ENCODE data around the gene ANK2. TPM values are rescaled to one million over a fixed set of nuclear protein-coding genes. Genes with fewer than 3 reads are reported as not detected.

ANK2 gene
- total and polyA plus RNA-seq, 4 donors, result 0.32 to 2.2 (median 1.0) TPM

DNA sequence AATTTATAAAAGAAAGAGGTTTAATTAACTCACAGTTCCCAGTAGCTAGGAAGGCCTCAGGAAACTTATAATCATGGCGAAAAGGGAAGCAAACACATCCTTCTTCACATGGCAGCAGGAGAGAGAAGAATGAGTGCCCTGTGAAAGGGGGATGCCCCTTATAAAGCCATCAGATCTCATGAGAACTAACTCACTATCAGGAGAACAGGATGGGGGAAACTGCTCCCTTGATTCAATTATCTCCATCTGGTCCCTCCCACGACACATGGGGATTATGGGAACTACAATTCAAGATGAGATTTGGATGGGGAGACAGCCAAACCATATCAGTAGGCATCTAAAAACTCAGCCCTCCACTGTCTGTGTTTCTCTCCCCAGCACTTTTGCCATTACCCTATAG is 22.4 kb downstream of the ANK2 start:
- TF ChIP-seq HNF4A (conservative IDR thresholded peaks at IDR 0.05) (no peak), YY1 (IDR thresholded peaks at IDR 0.05) (no peak)
- TF ChIP-seq, protein P1, sequence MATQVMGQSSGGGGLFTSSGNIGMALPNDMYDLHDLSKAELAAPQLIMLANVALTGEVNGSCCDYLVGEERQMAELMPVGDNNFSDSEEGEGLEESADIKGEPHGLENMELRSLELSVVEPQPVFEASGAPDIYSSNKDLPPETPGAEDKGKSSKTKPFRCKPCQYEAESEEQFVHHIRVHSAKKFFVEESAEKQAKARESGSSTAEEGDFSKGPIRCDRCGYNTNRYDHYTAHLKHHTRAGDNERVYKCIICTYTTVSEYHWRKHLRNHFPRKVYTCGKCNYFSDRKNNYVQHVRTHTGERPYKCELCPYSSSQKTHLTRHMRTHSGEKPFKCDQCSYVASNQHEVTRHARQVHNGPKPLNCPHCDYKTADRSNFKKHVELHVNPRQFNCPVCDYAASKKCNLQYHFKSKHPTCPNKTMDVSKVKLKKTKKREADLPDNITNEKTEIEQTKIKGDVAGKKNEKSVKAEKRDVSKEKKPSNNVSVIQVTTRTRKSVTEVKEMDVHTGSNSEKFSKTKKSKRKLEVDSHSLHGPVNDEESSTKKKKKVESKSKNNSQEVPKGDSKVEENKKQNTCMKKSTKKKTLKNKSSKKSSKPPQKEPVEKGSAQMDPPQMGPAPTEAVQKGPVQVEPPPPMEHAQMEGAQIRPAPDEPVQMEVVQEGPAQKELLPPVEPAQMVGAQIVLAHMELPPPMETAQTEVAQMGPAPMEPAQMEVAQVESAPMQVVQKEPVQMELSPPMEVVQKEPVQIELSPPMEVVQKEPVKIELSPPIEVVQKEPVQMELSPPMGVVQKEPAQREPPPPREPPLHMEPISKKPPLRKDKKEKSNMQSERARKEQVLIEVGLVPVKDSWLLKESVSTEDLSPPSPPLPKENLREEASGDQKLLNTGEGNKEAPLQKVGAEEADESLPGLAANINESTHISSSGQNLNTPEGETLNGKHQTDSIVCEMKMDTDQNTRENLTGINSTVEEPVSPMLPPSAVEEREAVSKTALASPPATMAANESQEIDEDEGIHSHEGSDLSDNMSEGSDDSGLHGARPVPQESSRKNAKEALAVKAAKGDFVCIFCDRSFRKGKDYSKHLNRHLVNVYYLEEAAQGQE (IDR thresholded peaks at IDR 0.05), result no peak
- no peaks in the 10 kb centered on the region for H3K27me3 ChIP-seq (ENCODE audit: control insufficient read depth in 4 of 4, insufficient read depth in 4 of 4, low read length in 3 of 4)
- no peak overlapping the region for H3K27ac ChIP-seq (ENCODE audit: low read depth in 1 of 2, low read length in 2 of 2)
- H3K9ac ChIP-seq (ENCODE audit: low read depth in 1 of 2, low read length in 2 of 2), result no peak overlapping the region
- H3K4me1 ChIP-seq (ENCODE audit: control insufficient read depth in 4 of 4, insufficient read depth in 4 of 4, low read length in 3 of 4), result peaks cover 0 to 5% (median 0%) of the 10 kb centered on the region in 4 donors
- DNase-seq (ENCODE audit: low spot score), result no peak
- no peak overlapping the region for H3K4me3 ChIP-seq (ENCODE audit: low read depth in 1 of 3, low read length in 3 of 3)
- H3K9me3 ChIP-seq (ENCODE audit: control insufficient read depth in 4 of 4, low read length in 3 of 4), result no peaks in the 10 kb centered on the region
- no peaks in the 10 kb centered on the region for H3K36me3 ChIP-seq (ENCODE audit: control insufficient read depth in 4 of 4, insufficient read depth in 3 of 4, low read depth in 1 of 4, low read length in 3 of 4)
- WGBS, result 88% methylated on average over 2 of the region's 2 CpGs

- TF ChIP-seq TAF1 (conservative IDR thresholded peaks at IDR 0.05) (no peak), RXRA (IDR thresholded peaks at IDR 0.05) (no peak), FOXA2 (IDR thresholded peaks at IDR 0.05) (no peak)
- 93% methylated on average over 9 of the region's 9 CpGs for WGBS
- no peaks in the 10 kb centered on the region for H3K9me3 ChIP-seq (ENCODE audit: control insufficient read depth in 4 of 4, low read length in 3 of 4)
- H3K4me1 ChIP-seq (ENCODE audit: control insufficient read depth in 4 of 4, insufficient read depth in 4 of 4, low read length in 3 of 4), result peaks cover 0 to 5% (median 0%) of the 10 kb centered on the region in 4 donors
- no peak overlapping the region for H3K27ac ChIP-seq (ENCODE audit: low read depth in 1 of 2, low read length in 2 of 2)
- H3K27me3 ChIP-seq (ENCODE audit: control insufficient read depth in 4 of 4, insufficient read depth in 4 of 4, low read length in 3 of 4), result no peaks in the 10 kb centered on the region
- DNase-seq (ENCODE audit: low spot score), result no peak
- no peak overlapping the region for H3K9ac ChIP-seq (ENCODE audit: low read depth in 1 of 2, low read length in 2 of 2)
- H3K36me3 ChIP-seq (ENCODE audit: control insufficient read depth in 4 of 4, insufficient read depth in 3 of 4, low read depth in 1 of 4, low read length in 3 of 4), result no peaks in the 10 kb centered on the region
- no peak overlapping the region for H3K4me3 ChIP-seq (ENCODE audit: low read depth in 1 of 3, low read length in 3 of 3)
Measured at GRCh38 chr4:113073451-113074005, 24.1 kb downstream of the ANK2 start.

DNA sequence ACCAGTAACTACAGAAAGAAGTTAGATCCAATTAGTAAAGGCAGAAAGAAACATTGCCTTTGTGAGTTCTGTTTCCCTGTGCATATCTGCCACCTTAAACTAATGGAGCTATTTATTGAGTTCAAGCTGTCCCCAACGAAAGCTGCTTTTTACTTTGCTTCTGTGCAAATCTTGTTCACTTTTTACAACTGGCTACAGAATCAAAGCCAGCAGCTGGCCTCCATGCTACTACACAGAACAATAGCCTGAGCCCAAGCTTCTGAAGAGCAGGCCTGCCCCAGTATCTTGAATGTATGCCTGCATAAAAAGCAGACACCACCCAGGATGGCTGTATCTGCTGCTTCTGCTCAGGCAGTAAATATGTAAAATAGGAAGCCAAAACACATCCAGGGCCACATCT is 28.1 kb downstream of the ANK2 start:
- no peaks in the 10 kb centered on the region for H3K27me3 ChIP-seq (ENCODE audit: control insufficient read depth in 4 of 4, insufficient read depth in 4 of 4, low read length in 3 of 4)
- H3K27ac ChIP-seq (ENCODE audit: low read depth in 1 of 2, low read length in 2 of 2), result no peak overlapping the region
- TF ChIP-seq EGR1 (IDR thresholded peaks at IDR 0.05; ENCODE audit: low read depth in 2 of 2) (no peak), HNF4A (conservative IDR thresholded peaks at IDR 0.05) (no peak), NR2F2 (IDR thresholded peaks at IDR 0.05) (no peak), GABPA (IDR thresholded peaks at IDR 0.05 in 1 of 2, conservative IDR thresholded peaks at IDR 0.05 in 1 of 2) (no peak), SP1 (IDR thresholded peaks at IDR 0.05) (no peak), RAD21 (IDR thresholded peaks at IDR 0.05) (no peak), HNF4G (IDR thresholded peaks at IDR 0.05) (no peak), RXRA (IDR thresholded peaks at IDR 0.05) (no peak), MAX (IDR thresholded peaks at IDR 0.05) (no peak), TAF1 (conservative IDR thresholded peaks at IDR 0.05) (no peak), FOXA1 (IDR thresholded peaks at IDR 0.05) (no peak), YY1 (IDR thresholded peaks at IDR 0.05) (no peak)
- TF ChIP-seq, protein P1 (IDR thresholded peaks at IDR 0.05), result no peak
- TF ChIP-seq, protein P2, sequence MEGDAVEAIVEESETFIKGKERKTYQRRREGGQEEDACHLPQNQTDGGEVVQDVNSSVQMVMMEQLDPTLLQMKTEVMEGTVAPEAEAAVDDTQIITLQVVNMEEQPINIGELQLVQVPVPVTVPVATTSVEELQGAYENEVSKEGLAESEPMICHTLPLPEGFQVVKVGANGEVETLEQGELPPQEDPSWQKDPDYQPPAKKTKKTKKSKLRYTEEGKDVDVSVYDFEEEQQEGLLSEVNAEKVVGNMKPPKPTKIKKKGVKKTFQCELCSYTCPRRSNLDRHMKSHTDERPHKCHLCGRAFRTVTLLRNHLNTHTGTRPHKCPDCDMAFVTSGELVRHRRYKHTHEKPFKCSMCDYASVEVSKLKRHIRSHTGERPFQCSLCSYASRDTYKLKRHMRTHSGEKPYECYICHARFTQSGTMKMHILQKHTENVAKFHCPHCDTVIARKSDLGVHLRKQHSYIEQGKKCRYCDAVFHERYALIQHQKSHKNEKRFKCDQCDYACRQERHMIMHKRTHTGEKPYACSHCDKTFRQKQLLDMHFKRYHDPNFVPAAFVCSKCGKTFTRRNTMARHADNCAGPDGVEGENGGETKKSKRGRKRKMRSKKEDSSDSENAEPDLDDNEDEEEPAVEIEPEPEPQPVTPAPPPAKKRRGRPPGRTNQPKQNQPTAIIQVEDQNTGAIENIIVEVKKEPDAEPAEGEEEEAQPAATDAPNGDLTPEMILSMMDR (IDR thresholded peaks at IDR 0.05; ENCODE audit: low read depth, low read length, missing input control), result no peak
- H3K9ac ChIP-seq (ENCODE audit: low read depth in 1 of 2, low read length in 2 of 2), result no peak overlapping the region
- 74% methylated on average over 1 of the region's 1 CpG for WGBS
- DNase-seq (ENCODE audit: low spot score), result no peak
- no peaks in the 10 kb centered on the region for H3K9me3 ChIP-seq (ENCODE audit: control insufficient read depth in 4 of 4, low read length in 3 of 4)
- H3K36me3 ChIP-seq (ENCODE audit: control insufficient read depth in 4 of 4, insufficient read depth in 3 of 4, low read depth in 1 of 4, low read length in 3 of 4), result no peaks in the 10 kb centered on the region
- H3K4me1 ChIP-seq (ENCODE audit: control insufficient read depth in 4 of 4, insufficient read depth in 4 of 4, low read length in 3 of 4), result peaks cover 0 to 3% (median 0%) of the 10 kb centered on the region in 4 donors
- H3K4me3 ChIP-seq (ENCODE audit: low read depth in 1 of 3, low read length in 3 of 3), result no peak overlapping the region

Data from liver (tissue), 9 donors.